IMR-90 (cell line): Measurements from ENCODE around the gene RASGRP1. TPM values are rescaled to one million over a fixed set of nuclear protein-coding genes. Genes with fewer than 3 reads are reported as not detected.

Experiments
- ATAC-seq: fragments of 200-7000 bp; cut with Tn5 transposase; 2 replicates; pipeline ENCODE4 v1.9.1; 2020; ENCODE audit warnings: low read depth, mild to moderate bottlenecking, moderate library complexity
- BruUV-seq: library from RNA; stranded (reverse); fragments of 400-500 nt; replicated peaks from 2 replicates; lab custom pipeline; 2021; lab: Mats Ljungman, UMichigan
- CTCF ChIA-PET: fragments of 300-600 bp; formaldehyde crosslinking; extraction: SDS; loops from one replicate; lab custom pipeline; 2021; ENCODE audit warnings: antibody characterized with exemption; lab: Yijun Ruan, JAX
- POLR2A ChIA-PET: fragments of 300-600 bp; sonication (Branson Sonifier 250); formaldehyde crosslinking; loops from one replicate; lab custom pipeline; 2022; ENCODE audit warnings: antibody characterized with exemption; ENCODE audit not compliant: unreplicated experiment; lab: Charles Lee
- DNase-seq: peaks from one replicate; pipeline ENCODE4 v3.0.0; 2013
- H2AFZ ChIP-seq: replicated peaks from 2 replicates; pipeline ENCODE3; 2013; ENCODE audit warnings: low read length, mild to moderate bottlenecking; ENCODE audit not compliant: poor library complexity
- H2AK5ac ChIP-seq: 2 replicates; pipeline ENCODE4 v1.6.1; 2013; ENCODE audit warnings: low read depth, low read length, inconsistent platforms
- H2AK9ac ChIP-seq: replicated peaks from 2 replicates; pipeline ENCODE3; 2013; ENCODE audit warnings: mild to moderate bottlenecking, low read depth, low read length, moderate library complexity; ENCODE audit not compliant: poor library complexity
- H2BK120ac ChIP-seq: 2 replicates; pipeline ENCODE4 v1.6.1; 2013; ENCODE audit warnings: low read depth, low read length, inconsistent platforms
- H2BK15ac ChIP-seq: 3 replicates; pipeline ENCODE4 v1.6.1; 2013; ENCODE audit warnings: low read depth, low read length, inconsistent platforms
- H2BK20ac ChIP-seq: 2 replicates; pipeline ENCODE4 v1.6.1; 2013; ENCODE audit warnings: low read depth, mild to moderate bottlenecking, inconsistent platforms, low read length, moderate library complexity
- H2BK5ac ChIP-seq: 2 replicates; pipeline ENCODE4 v1.6.1; 2013; ENCODE audit warnings: mild to moderate bottlenecking, low read depth, low read length, inconsistent platforms; ENCODE audit not compliant: poor library complexity, severe bottlenecking
- H3K14ac ChIP-seq: replicated peaks from 2 replicates; pipeline ENCODE4 v1.6.1; 2013; ENCODE audit warnings: low read depth, low read length, inconsistent platforms
- H3K18ac ChIP-seq: 2 replicates; pipeline ENCODE4 v1.6.1; 2013; ENCODE audit warnings: low read depth, low read length, control low read depth
- H3K23ac ChIP-seq: 2 replicates; pipeline ENCODE4 v1.6.1; 2013; ENCODE audit warnings: low read depth, low read length, inconsistent platforms
- H3K27ac ChIP-seq: 2 replicates; pipeline ENCODE4 v1.5.1; 2013; ENCODE audit warnings: mild to moderate bottlenecking, control low read depth, low read length; ENCODE audit not compliant: insufficient read depth
- H3K27me3 ChIP-seq: 2 replicates; pipeline ENCODE4 v1.6.1; 2013; ENCODE audit warnings: low read length; ENCODE audit not compliant: control insufficient read depth, insufficient read depth
- H3K36me3 ChIP-seq: 2 replicates; pipeline ENCODE4 v1.6.1; 2013; ENCODE audit warnings: low read length, mixed read lengths; ENCODE audit not compliant: control insufficient read depth, insufficient read depth
- H3K4ac ChIP-seq: 2 replicates; pipeline ENCODE4 v1.6.1; 2013; ENCODE audit warnings: low read depth, low read length, inconsistent platforms
- H3K4me1 ChIP-seq: 2 replicates; pipeline ENCODE4 v1.6.1; 2013; ENCODE audit warnings: low read length, mixed read lengths; ENCODE audit not compliant: control insufficient read depth, insufficient read depth
- H3K4me2 ChIP-seq: 2 replicates; pipeline ENCODE4 v1.6.1; 2013; ENCODE audit warnings: low read depth, mild to moderate bottlenecking, control low read depth, low read length, moderate library complexity
- H3K4me3 ChIP-seq: 2 replicates; pipeline ENCODE4 v1.5.1; 2013; ENCODE audit warnings: low read depth, mild to moderate bottlenecking, control low read depth, low read length, moderate library complexity; ENCODE audit not compliant: insufficient read depth
- H3K56ac ChIP-seq: 2 replicates; pipeline ENCODE4 v1.6.1; 2013; ENCODE audit warnings: low read length, inconsistent platforms; ENCODE audit not compliant: insufficient read depth; ENCODE audit errors: extremely low read depth
- H3K79me1 ChIP-seq, 2 experiments: 2 replicates each; pipeline ENCODE4 v1.6.1; 2013; ENCODE audit warnings: low read length in 2 of 2, inconsistent platforms in 1 of 2, low read depth in 1 of 2
- H3K9ac ChIP-seq: 2 replicates; pipeline ENCODE4 v1.6.1; 2013; ENCODE audit warnings: low read depth, low read length, control low read depth
- H3K9me1 ChIP-seq: 2 replicates; pipeline ENCODE4 v1.6.1; 2013; ENCODE audit warnings: low read length, inconsistent platforms; ENCODE audit not compliant: insufficient read depth
- H3K9me3 ChIP-seq: 2 replicates; pipeline ENCODE4 v1.6.1; 2013; ENCODE audit warnings: low read length; ENCODE audit not compliant: control insufficient read depth, insufficient read depth
- H4K20me1 ChIP-seq: 2 replicates; pipeline ENCODE4 v1.6.1; 2013; ENCODE audit warnings: low read length, inconsistent platforms; ENCODE audit not compliant: insufficient read depth
- H4K5ac ChIP-seq: 2 replicates; pipeline ENCODE4 v1.6.1; 2013; ENCODE audit warnings: mild to moderate bottlenecking, low read depth, low read length, control low read depth
- H4K8ac ChIP-seq, 2 experiments: 2 replicates each; pipeline ENCODE4 v1.6.1; 2013; ENCODE audit warnings: low read depth in 2 of 2, low read length in 2 of 2, control low read depth in 1 of 2, inconsistent platforms in 1 of 2
- H4K91ac ChIP-seq: 2 replicates; pipeline ENCODE4 v1.6.1; 2013; ENCODE audit warnings: low read depth, low read length, inconsistent platforms; ENCODE audit not compliant: insufficient read depth
- CEBPB ChIP-seq: IDR thresholded peaks from 2 replicates; pipeline ENCODE4 v1.6.1; 2012; ENCODE audit warnings: low read depth, low read length, improper control_type of control experiment
- FOS ChIP-seq: fragments of 150-350 bp; IDR thresholded peaks from 2 replicates; pipeline ENCODE4 v1.6.1; 2016; ENCODE audit warnings: low read depth, low read length
- MAFK ChIP-seq: IDR thresholded peaks from 2 replicates; pipeline ENCODE4 v1.6.1; 2012; ENCODE audit warnings: low read depth, low read length, improper control_type of control experiment
- MAZ ChIP-seq: IDR thresholded peaks from 2 replicates; pipeline ENCODE4 v1.6.1; 2012; ENCODE audit warnings: low read depth, mild to moderate bottlenecking, low read length, improper control_type of control experiment, moderate library complexity, borderline replicate concordance
- MXI1 ChIP-seq: IDR thresholded peaks from 2 replicates; pipeline ENCODE4 v1.6.1; 2012; ENCODE audit warnings: low read depth, mild to moderate bottlenecking, low read length, moderate library complexity, borderline replicate concordance
- NFE2L2 ChIP-seq: fragments of 150-350 bp; IDR thresholded peaks from 2 replicates; pipeline ENCODE4 v1.6.1; 2016; ENCODE audit warnings: low read depth, mild to moderate bottlenecking, low read length
- POLR2A ChIP-seq: IDR thresholded peaks from 2 replicates; pipeline ENCODE4 v1.6.1; 2012; ENCODE audit warnings: mild to moderate bottlenecking, low read depth, low read length
- RAD21 ChIP-seq: IDR thresholded peaks from 2 replicates; pipeline ENCODE4 v1.6.1; 2012; ENCODE audit warnings: low read length, improper control_type of control experiment
- RFX5 ChIP-seq: IDR thresholded peaks from 2 replicates; pipeline ENCODE4 v1.8.0; 2012; ENCODE audit warnings: low read depth, mild to moderate bottlenecking, low read length, moderate library complexity
- SMC3 ChIP-seq: fragments of 150-350 bp; IDR thresholded peaks from 2 replicates; pipeline ENCODE4 v1.6.1; 2016; ENCODE audit warnings: low read depth, mild to moderate bottlenecking, antibody characterized with exemption, low read length, moderate library complexity
- WGBS, 2 experiments: methylation state at CpG; one replicate each; pipeline versions ENCODE4 v1.1.5 to v1.1.7; 2013; ENCODE audit warnings: missing lambda C conversion rate in 2 of 2; ENCODE audit not compliant: insufficient read length in 1 of 2; ENCODE audit errors: extremely low coverage in 2 of 2; 5-methylcytosine and 5-hydroxymethylcytosine counted together
- dilution Hi-C: fragments of 300-500 bp; cut with HindIII; formaldehyde crosslinking; loops from one replicate; pipeline ENCODE4 v1.14.3; 2018; ENCODE audit warnings: low sequenced_read_pairs; ENCODE audit not compliant: unreplicated experiment
- in situ Hi-C: fragments of 300-500 bp; cut with MboI; formaldehyde crosslinking; loops from 3 replicates; pipeline ENCODE4 v1.14.3; 2019; ENCODE audit warnings: low sequenced_read_pairs, inconsistent platforms, mixed read lengths
- intact Hi-C: fragments of 100-400 bp; cut with micrococcal nuclease; formaldehyde crosslinking; loops from 2 replicates; pipeline ENCODE4 v1.10.0; 2022
- polyA plus RNA-seq, 3 experiments: library from polyadenylated mRNA; depleted of rRNA; stranded (reverse); fragments of >200 nt; gene quantifications; 2 replicates each; pipeline ENCODE4 v1.2.3, GENCODE V29; 2012; ENCODE audit warnings: low replicate concordance in 1 of 3
- total RNA-seq: library from RNA; depleted of rRNA; stranded (reverse); fragments of >200 nt; gene quantifications from 2 replicates; pipeline ENCODE4 v1.2.3, GENCODE V29; 2012
- TF ChIP-seq, protein P1 (sequence below): conservative IDR thresholded peaks from 2 replicates; pipeline ENCODE4 v1.5.1; 2012; ENCODE audit warnings: mild to moderate bottlenecking, low read depth, low read length, improper control_type of control experiment
- TF ChIP-seq, protein P2 (sequence below): fragments of 150-350 bp; IDR thresholded peaks from 2 replicates; pipeline ENCODE4 v1.6.1; 2017; ENCODE audit warnings: mild to moderate bottlenecking, antibody characterized with exemption, low read length, low read depth

RASGRP1 gene
- total and polyA plus RNA-seq, 2 of the 4 experiments (the other 2 are of a cell fraction): 1.4 to 3.2 TPM

DNA sequence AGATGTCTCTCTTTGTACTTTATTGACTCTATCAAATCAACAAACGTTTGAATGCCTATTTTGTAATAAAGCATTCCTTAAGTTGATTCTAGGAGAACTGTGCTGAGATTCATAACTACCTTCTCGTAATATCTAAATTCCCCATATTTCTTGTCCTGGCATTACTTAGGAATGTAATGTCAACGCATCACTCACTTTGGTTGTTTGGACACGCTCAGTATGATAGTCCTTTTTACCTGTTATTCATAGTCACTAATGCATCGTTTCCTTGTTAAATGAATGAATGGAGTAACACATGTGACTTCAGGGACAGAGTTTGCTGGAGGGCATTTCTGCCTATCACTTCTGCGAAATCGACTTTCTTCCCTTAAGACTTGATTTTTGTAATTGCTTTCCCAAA lies 44.1 kb upstream of the RASGRP1 start:
- H4K91ac ChIP-seq: no peak overlapping the region
- DNase-seq (no peak), ATAC-seq (no peak)
- CTCF ChIA-PET: no interaction called here
- H3K9me1 ChIP-seq: no peaks in the 10 kb centered on the region
- H2BK120ac ChIP-seq: no peak overlapping the region
- H2BK5ac ChIP-seq: no peak overlapping the region
- H2AK9ac ChIP-seq: no peak overlapping the region
- no peak overlapping the region for H4K5ac ChIP-seq
- no peaks in the 10 kb centered on the region for H4K20me1 ChIP-seq
- H3K4me3 ChIP-seq: no peak overlapping the region
- H2BK20ac ChIP-seq: no peak overlapping the region
- BruUV-seq: no TSS peak
- no peaks in the 10 kb centered on the region for H3K9me3 ChIP-seq
- H3K56ac ChIP-seq: no peak overlapping the region
- no peak overlapping the region for H3K27ac ChIP-seq
- H3K23ac ChIP-seq: no peak overlapping the region
- no peaks in the 10 kb centered on the region for H3K4me1 ChIP-seq
- H3K4me2 ChIP-seq: no peak overlapping the region
- H3K36me3 ChIP-seq: no peaks in the 10 kb centered on the region
- no peak overlapping the region for H3K14ac ChIP-seq
- no peak overlapping the region for H3K4ac ChIP-seq
- no peak for TF ChIP-seq FOS
- no peak for TF ChIP-seq MAZ
- TF ChIP-seq CEBPB: no peak
- no peak for TF ChIP-seq RFX5
- no peak for TF ChIP-seq RAD21
- no peak for TF ChIP-seq SMC3
- TF ChIP-seq, protein P1, sequence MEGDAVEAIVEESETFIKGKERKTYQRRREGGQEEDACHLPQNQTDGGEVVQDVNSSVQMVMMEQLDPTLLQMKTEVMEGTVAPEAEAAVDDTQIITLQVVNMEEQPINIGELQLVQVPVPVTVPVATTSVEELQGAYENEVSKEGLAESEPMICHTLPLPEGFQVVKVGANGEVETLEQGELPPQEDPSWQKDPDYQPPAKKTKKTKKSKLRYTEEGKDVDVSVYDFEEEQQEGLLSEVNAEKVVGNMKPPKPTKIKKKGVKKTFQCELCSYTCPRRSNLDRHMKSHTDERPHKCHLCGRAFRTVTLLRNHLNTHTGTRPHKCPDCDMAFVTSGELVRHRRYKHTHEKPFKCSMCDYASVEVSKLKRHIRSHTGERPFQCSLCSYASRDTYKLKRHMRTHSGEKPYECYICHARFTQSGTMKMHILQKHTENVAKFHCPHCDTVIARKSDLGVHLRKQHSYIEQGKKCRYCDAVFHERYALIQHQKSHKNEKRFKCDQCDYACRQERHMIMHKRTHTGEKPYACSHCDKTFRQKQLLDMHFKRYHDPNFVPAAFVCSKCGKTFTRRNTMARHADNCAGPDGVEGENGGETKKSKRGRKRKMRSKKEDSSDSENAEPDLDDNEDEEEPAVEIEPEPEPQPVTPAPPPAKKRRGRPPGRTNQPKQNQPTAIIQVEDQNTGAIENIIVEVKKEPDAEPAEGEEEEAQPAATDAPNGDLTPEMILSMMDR: no peak
- no peak for TF ChIP-seq MXI1
- TF ChIP-seq NFE2L2: no peak
- TF ChIP-seq POLR2A: no peak
- TF ChIP-seq, protein P2, sequence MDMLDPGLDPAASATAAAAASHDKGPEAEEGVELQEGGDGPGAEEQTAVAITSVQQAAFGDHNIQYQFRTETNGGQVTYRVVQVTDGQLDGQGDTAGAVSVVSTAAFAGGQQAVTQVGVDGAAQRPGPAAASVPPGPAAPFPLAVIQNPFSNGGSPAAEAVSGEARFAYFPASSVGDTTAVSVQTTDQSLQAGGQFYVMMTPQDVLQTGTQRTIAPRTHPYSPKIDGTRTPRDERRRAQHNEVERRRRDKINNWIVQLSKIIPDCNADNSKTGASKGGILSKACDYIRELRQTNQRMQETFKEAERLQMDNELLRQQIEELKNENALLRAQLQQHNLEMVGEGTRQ: no peak
- TF ChIP-seq MAFK: no peak
- no peak overlapping the region for H2BK15ac ChIP-seq
- H3K18ac ChIP-seq: no peak overlapping the region
- H3K27me3 ChIP-seq: peaks cover 74% of the 10 kb centered on the region
- dilution Hi-C loops (no loop called here), in situ Hi-C loops (no loop called here), intact Hi-C loops (no loop called here)
- H2AFZ ChIP-seq: no peak overlapping the region
- no peak overlapping the region for H2AK5ac ChIP-seq
- no peaks in the 10 kb centered on the region for H3K79me1 ChIP-seq
- whole genome bisulfite sequencing, 2 experiments: no CpG with 5 or more reads among the region's 7 CpGs
- no peak overlapping the region for H3K9ac ChIP-seq
- H4K8ac ChIP-seq: no peak overlapping the region
- POLR2A ChIA-PET: no interaction called here
